ENCODE measurements around the gene TTF2.
"Not testable (repeated sequence)": the region's sequence is repeated elsewhere in the genome, so short reads cannot be mapped to it uniquely, and the experiment has no call there.

The TTF2 gene

DNA sequence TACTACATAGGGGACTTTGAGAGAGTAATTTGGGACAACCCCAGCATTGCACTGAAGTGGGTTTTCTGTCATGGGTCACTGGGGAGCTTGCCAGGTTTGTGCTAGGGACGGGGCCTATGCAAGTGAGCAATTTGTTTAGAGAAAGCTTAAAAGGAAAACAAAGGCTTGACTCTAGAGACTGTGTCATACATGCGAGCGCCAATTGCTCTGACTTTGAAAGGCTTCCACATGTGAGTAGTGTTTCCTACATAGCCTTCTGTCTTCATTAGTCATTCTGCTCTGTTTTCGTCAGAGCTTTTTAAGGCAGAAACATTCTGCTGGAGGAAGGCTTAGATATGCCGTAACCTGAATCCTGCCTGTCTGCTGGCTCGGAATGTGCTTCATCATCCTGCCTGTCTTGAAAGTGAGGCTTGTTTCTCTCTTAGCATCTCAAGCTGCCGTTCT lies 33.0 kb downstream of the TTF2 start:
- DNase-seq (ENCODE audit: low read depth, low spot score), result peak; percentile 72

DNA sequence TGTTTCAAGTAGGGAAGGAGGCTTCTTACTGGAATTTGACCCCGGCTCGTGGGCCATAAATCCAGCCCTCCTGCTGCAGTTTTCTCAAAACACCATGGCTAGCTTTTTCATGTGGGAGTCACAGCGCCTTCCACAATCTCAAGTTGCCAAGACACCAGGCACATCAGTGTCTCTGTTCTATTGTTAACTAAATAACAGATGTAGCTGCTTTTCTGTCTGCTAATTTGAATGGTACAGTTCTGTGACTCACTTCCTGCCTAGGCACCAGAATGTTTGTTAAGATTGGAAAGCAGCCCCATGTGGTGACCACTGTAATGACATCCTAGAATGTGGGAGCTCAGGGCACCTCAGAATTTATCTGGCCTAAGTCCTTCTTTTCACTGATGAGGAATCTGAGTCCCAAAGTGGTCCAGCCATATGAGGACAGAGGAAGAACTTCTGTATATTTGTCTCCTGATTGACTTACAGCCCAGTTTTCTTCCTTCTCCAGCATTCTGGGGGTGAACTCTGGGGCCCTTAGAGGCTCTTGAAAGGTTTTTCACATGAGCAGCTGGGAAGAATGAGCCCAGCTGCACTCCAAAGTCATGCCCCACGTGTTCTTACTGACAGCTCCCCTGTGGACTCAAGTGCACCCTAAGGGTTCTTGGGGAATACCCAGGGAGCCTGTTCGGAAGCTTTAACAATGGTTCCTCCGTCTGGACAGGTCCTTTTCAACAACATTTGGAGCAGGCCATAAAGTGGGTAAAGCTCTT lies 33.9 kb downstream of the TTF2 start:
- peak; percentile 19 for DNase-seq (ENCODE audit: low read depth, low spot score)

DNA sequence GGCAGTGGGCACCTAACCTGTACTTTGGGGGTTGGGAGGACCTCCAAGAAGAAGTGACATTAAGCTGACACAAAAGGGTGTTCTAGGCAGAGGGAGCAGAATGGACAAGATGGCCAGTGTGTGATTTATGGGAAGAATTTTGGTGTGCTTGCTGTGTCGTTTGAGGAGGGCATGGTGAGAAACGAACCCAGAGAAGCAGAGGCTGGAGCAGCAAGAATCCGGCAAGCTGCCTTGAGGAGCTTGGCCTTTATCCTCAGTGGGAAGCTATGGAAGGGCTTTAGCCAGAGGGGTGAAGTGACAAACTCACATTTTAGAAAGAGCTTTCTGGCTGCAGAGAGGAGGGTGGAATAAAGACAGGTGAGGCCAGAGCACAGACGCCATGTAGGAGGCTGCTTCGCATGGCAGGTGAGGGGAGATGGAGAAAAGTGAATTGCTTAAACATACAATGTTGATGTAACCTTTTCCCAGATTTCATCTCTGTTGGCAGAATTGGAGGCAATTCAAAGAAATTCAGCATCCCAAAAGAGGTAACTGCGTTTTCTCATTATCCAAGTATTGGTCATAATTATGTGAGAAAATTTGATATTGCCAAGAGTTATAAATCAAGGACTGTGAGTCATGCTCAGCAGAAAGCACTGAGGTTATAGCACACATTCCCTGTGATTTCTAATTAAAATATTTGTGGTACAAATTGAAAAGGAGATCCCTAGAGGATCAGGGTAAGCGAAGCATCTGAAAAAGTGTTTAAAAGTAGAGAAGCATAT lies 34.9 kb downstream of the TTF2 start:
- no peak for DNase-seq (ENCODE audit: low read depth, low spot score)

DNA sequence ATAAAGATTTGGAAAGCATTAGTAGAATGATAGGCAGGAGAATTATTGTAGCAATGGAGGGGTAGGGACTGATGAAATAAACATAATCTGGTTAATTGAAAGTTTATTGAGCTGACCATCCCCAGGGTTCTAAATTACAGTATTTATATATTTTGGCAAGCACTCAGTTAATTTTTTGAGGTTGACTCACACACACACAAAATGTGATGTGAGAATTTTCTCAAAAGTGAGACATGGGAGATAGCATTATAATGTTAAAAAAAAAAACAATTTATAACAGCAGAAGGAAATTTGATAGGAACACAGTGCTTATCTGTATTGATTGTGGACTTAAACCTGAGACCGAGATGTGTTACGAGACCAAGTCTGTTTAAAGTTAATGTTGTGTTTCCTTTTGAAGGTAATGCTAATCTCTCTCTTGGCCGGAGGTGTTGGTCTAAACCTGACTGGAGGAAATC lies 36.9 kb downstream of the TTF2 start:
- DNase-seq (ENCODE audit: low read depth, low spot score), result no peak

DNA sequence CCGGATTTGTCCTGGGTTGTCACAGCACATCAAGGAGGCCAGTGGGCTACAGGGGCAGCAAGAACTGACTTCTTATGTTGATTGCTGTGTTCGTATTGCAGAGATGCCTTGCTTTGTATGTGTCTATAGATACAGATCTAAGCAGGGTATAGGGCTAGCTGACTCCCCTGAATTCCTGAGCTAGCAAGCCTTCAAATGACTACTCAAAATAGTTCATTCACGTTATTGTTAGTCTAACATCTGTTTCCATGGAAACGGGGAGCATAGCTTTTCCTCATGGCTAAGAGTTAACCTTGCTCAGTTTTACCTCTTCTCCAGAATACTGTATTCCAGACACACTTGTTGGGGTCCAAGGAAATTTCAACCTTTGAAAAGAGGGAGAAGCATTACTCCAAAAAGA lies 37.3 kb downstream of the TTF2 start:
- DNase-seq (ENCODE audit: low read depth, low spot score), result no peak

DNA sequence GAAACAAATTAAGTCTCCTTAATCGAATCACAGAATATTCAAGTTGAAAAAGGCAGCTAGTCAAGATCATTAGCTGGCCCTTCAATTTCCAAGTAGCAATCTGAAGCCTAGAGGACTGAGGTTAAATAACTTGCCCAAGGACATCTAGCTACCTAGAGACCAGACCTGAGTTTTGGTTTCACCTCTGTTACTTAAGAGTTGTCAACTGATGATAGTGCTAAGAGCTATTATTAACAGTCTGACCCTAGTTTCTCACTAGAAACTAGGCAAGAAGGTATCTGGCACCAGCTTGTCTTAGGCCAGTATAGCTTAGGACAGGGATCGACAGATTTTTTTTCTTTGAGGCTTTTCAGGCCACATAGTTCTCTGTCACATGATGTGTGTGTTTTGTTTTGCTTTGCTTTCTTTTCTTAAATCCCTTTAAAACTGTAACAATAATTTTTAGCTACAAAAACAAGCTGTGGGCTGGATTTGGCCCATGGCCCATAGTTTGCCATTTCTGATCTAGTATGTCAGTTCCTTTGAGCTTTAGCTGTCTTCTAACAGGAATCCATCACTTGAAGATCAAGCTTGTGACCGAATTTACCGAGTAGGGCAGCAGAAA lies 38.3 kb downstream of the TTF2 start:
- no peak for DNase-seq (ENCODE audit: low read depth, low spot score)

DNA sequence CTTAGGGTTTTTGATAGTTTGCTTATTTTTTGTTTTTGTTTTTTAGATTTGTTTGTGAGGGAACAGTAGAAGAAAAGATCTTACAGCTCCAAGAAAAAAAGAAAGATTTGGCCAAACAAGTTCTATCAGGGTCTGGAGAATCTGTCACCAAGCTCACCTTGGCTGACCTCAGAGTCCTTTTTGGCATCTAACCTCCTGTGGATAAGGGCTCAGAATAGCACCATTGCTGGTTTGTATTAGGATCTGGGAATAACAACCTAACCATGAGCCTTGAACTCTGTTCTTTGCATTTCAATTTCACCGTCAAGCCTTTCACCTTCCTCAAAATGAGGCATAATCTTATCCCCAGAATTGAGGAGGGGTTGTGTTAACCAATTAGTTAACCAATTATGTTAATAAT lies 41.2 kb downstream of the TTF2 start:
- DNase-seq (ENCODE audit: low read depth, low spot score), result no peak

DNA sequence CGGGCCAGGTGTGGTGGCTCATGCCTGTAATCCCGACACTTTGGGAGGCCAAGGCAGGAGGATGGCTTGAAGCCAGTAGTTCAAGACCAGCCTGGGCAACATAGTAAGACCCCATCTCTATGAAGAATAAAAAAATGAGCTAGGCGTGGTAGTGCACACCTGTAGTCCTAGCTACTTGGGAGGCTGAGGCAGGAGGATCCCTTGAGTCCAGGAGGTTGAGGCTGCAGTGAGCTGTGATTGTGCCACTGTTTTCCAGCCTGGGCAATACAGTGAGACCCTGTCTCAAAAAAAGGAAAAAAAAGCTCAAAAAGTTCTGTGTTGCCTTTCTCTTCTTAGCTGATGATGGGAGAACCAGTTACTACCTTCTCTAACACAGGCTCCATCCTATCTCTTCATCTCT lies 41.7 kb downstream of the TTF2 start:
- DNase-seq (ENCODE audit: low read depth, low spot score), result not testable (repeated sequence)

DNA sequence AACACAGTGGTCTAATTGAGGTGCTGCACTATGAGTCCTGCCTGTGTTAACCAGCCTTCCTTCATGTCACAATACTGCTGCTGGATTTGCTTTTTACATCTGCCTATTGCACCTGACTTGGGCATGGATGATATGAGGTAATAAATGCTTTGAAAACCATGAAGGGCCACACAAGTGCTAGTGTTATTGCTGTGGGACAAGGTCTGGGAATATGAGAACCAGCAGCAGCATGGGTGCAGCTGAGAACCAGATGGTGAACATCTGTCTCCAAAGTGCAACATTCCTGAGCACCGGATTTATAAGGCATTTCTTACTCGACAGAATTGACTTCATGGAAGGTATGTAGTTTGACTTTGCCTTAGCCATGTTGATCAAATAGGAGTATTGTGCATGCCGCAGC lies 44.9 kb downstream of the TTF2 start:
- no peak for DNase-seq (ENCODE audit: low read depth, low spot score)

DNA sequence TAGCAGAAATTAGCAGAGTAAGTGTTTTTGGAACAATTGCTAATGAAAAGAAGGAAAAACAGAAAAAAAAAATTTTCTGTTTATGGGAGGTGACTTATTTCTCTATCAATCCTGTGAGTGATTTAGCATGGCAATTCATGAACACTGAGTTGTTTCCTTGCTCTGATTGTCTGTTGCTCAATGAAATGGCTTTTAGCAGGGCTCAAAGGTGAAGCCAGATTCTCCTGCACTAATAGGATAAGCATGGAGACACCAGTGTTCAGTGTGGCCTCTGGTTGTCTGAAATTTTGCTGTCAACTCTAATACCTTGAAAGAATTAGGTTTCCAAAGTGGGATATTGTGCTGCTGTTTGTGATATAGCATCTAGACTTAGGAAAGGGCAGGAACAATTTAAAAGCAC lies 45.6 kb downstream of the TTF2 start:
- no peak for DNase-seq (ENCODE audit: low read depth, low spot score)

DNA sequence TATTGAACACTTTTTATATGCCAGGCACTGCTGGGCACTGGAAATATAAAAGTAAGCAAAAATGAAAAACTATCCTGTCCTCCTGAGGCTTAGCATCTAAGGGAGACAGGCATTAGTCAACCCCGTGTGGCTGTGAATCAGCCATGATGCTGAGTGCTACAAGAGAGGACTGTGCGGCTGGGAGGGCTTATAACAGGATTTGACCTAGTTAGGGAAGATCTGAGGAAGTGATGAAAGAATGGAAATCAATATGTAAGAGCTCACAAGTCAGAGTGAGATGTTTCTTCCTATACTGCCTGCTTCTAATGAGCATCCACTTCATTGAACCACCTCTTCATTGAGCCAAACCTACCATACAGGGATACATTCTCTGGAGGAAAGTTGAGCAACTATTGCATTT lies 46.4 kb downstream of the TTF2 start:
- no peak for DNase-seq (ENCODE audit: low read depth, low spot score)

DNA sequence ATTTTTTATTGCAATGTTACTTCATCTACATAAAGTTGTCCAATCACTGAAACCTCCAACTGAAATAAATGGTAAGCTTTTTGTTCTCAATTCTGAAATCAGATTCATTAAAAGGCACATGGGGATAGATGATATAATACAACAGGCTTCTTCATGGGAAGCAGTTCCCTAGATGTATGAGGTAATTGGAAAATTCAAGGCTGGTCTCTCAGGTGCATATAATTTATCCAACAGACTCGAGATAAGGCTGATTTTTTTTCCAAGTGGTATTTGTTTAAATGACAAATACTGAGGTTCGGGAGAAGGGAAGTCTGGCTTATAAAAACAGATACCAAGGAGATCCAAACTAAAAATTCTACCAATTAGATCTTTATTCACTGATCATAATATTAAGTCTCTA lies 47.2 kb downstream of the TTF2 start:
- no peak for DNase-seq (ENCODE audit: low read depth, low spot score)

DNA sequence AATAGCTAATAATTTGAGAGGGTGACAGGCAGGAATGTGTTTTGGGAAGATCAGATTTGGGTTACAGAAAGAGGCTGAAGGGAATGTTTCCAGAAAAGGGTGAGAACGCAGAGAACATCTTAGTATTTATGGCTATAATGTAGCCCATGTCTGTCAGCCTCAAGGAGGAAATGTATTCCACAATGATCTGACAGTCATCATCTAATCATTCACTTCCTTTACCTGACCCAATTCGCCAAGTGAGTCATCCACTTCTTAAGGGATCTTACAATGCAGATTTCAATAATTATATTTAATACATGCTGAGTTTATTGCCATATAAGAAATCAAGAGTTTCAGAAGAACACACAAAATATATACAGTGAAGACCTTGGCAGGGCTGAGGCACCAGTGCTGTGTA lies 50.6 kb downstream of the TTF2 start:
- no peak for DNase-seq (ENCODE audit: low read depth, low spot score)

DNA sequence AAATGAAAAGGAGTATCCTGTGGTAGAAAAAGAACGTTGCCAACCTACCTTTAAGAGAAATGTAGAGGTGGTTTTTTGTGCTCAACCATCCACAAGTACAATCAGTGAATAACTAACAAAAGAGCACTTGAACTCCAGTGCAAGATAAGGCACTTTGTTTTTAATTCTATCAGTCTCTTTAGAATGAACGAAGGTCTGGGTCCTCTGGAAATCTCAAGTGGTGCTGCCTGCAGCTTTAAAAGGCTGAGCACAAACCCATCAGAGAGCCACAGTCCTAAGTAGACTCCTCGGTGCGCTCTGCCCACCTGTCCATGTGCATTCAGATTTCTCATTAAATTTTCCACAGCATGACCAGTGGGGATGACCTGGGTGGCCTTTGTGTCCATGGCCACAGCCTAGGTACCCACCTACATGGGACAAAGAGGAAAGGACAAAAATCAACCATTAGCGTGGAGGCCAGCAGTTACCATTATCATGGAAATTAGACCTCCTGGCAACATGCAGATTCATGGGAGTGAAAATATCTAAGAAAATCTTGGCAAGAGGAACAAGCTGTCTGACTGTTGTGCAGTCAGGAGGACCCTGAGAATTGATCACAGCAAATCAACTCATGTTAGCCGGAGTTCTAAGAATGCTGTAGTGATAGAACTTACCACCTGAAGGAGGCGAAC lies 52.1 kb downstream of the TTF2 start:
- DNase-seq (ENCODE audit: low read depth, low spot score), result no peak

DNA sequence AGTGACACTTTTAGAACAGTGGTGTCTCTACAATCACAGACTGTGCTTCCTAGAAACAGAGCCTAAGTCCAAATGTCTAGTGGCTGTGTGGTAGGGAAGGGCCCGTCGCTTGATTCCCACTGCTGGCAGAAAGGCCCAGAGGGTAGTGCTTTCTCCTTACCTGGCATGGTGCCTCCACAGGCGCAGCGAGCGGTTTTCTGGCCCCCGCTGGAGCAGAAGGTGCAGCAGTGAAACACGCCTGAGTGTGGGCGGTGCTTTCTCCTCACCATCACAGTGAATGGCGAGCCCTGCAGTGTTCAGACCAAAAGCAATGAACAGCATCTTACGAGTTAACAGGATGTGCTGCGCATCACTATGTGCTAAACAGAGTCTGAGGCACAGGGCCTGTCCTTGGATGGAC lies 53.1 kb downstream of the TTF2 start:
- no peak for DNase-seq (ENCODE audit: low read depth, low spot score)

DNA sequence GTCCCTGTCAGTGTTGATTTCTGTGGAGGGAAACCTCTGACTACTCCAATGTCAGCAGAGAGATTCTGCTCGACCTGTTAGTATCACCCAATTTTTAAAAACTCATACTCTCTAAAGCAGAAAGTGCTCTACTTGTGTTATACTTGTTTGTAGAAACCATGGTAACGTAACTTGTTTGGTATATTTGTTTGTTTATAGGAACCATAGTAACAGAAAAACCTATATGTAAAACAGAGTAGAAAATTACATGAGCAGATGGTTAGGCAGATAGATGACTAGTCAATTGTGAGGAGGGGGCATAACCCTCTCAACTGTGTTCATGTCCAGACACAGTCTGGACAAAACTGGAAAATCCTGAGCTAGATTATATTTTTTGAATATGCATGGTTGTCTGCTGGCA lies 54.8 kb downstream of the TTF2 start:
- no peak for DNase-seq (ENCODE audit: low read depth, low spot score)

DNA sequence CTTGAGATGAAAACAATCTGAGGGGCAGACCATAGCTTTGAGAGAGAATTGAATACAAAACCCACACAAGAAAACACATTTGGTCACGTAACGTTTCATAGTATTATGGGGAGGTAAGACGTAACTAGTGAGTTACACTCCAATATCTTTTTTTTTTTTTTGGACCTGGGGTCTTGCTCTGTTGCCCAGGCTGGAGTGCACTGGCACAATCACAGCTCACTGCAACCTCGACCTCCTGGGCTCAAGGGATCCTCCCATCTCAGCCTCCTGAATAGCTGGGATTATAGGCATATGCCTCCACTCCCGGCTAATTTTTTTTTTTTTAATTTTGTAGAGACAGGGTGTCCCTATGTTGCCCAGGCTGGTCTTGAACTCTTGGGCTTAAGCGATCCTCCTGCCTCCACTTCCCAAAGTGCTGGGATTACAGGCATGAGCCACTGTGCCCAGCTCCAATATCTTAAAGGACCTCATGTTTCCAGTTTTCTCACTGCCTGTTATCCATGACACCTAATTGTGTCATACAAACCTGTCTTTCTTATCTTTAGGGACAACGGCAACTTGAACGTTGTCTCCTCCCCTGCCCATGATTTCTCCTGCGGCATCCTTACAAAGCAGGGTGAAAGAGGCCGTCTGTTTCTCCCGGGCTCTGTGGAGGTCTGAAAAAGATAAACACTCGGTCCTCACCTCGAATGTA lies 56.1 kb downstream of the TTF2 start:
- no peak for DNase-seq (ENCODE audit: low read depth, low spot score)

DNA sequence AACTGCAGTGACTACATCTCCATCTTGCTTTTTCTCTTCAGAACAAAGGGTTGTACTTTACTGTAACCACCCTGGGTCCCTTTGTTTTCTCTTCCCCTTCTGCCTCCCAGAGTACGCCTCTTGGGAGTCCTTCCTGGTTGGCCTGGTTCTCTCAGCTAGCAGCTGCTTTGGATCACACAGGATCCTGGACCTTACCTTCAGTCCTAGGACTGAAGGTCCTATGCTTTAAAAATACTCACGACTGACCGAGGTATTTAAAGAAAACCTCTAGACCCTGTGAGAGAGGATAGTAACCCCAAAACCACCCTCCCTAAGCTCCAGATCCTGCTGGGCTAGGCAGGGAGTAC lies 56.6 kb downstream of the TTF2 start:
- DNase-seq (ENCODE audit: low read depth, low spot score), result no peak

DNA sequence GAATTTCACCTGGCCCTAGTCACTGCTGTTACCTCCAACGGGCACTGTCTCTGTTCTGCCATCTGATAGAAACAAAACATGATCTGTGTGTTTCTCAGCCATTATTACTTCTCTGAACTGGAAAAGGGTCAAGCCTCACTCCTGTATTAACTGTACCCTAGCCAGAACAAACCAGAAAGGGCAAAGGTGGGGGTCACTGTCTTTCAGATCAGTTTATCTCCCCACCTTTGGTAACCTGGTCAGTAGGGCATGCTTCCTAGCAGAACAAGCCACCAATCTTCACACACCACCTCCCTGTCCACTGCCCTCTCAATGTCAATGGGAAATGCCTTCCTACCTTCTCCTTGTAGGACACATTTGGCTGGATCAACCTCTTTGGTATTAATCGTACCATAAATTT lies 57.6 kb downstream of the TTF2 start:
- no peak for DNase-seq (ENCODE audit: low read depth, low spot score)

DNA sequence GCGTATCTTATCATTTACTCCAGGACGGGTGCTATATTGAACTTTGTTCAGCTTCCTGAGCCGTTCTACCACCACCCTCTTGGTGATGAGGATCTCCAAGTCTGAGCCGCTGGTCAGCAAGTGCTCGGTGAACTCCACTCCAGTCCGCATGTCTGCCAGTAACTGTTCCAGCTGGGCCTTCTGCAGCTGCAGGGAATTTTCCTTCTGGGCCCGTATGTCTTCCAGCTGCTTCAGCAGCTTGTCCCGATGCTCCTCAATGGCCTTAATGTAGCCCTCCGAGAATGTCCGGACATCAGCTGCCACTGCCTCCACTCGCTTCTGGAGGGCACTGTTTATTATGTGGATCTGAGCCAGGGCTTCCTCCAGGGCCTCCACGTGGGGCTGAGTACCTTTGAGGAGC lies 58.0 kb downstream of the TTF2 start:
- no peak for DNase-seq (ENCODE audit: low read depth, low spot score)

DNA sequence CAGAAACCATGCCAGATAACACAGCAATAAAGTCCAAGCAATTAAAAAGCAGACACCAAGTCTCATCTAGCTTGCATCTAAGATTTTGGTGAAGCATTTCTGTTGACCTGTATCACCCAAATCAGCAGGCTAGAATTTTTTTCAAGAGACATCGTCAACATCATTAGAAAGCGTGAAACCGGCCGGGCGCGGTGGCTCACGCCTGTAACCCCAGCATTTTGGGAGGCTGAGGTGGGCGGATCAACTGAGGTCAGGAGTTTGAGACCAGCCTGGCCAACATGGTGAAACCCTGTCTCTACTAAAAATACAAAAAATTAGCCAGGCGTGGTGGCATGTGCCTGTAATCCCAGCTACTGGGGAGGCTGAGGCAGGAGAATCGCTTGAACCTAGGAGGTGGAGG lies 59.0 kb downstream of the TTF2 start:
- DNase-seq (ENCODE audit: low read depth, low spot score), result not testable (repeated sequence)
